Osteoblast (primary cell): ENCODE results near the gene MAD1L1. TPM values are rescaled to one million over a fixed set of nuclear protein-coding genes. Genes with fewer than 3 reads are reported as not detected.

ENCODE experiments used
- DNase-seq: peaks from one replicate; pipeline ENCODE4 v3.0.0; 2011; ENCODE audit warnings: low spot score, mixed read lengths; ENCODE audit not compliant: insufficient read length; ENCODE audit errors: missing footprints
- H2AFZ ChIP-seq: 2 replicates; pipeline ENCODE4 v1.6.0; 2011; ENCODE audit warnings: mild to moderate bottlenecking, low read length
- H3K27ac ChIP-seq: 2 replicates; pipeline ENCODE4 v1.5.1; 2011; ENCODE audit warnings: mild to moderate bottlenecking, low read depth, low read length, moderate library complexity
- H3K27me3 ChIP-seq: 2 replicates; pipeline ENCODE4 v1.6.0; 2012; ENCODE audit warnings: mild to moderate bottlenecking, control low read depth, inconsistent platforms, low read length, moderate library complexity; ENCODE audit not compliant: insufficient read depth
- H3K36me3 ChIP-seq: 2 replicates; pipeline ENCODE4 v1.5.1; 2011; ENCODE audit warnings: mild to moderate bottlenecking, low read length, control low read depth, moderate library complexity; ENCODE audit not compliant: insufficient read depth
- H3K4me1 ChIP-seq: 2 replicates; pipeline ENCODE4 v1.5.1; 2011; ENCODE audit warnings: mild to moderate bottlenecking, low read length, control low read depth, moderate library complexity; ENCODE audit not compliant: insufficient read depth
- H3K4me2 ChIP-seq: 2 replicates; pipeline ENCODE4 v1.6.0; 2011; ENCODE audit warnings: mild to moderate bottlenecking, low read length; ENCODE audit not compliant: insufficient read depth
- H3K4me3 ChIP-seq: fragments of 200-600 bp; sonication (generic); 3 replicates; pipeline ENCODE4 v1.5.1; 2012; ENCODE audit warnings: mild to moderate bottlenecking, low read length, inconsistent platforms; ENCODE audit not compliant: insufficient read depth
- H3K79me2 ChIP-seq: 2 replicates; pipeline ENCODE4 v1.6.0; 2012; ENCODE audit warnings: mild to moderate bottlenecking, low read length, control low read depth, inconsistent platforms; ENCODE audit not compliant: insufficient read depth
- H3K9me3 ChIP-seq: 2 replicates; pipeline ENCODE4 v1.5.1; 2011; ENCODE audit warnings: low read depth, low read length, control low read depth
- H4K20me1 ChIP-seq: 2 replicates; pipeline ENCODE4 v1.6.0; 2012; ENCODE audit warnings: mild to moderate bottlenecking, low read length, control low read depth; ENCODE audit not compliant: insufficient read depth
- total RNA-seq: library from RNA; depleted of rRNA; stranded (reverse); fragments of >200 nt; gene quantifications from 2 replicates; pipeline ENCODE4 v1.2.3, GENCODE V29; 2012
- TF ChIP-seq, protein P1 (sequence below): IDR thresholded peaks from 2 replicates; pipeline ENCODE4 v1.5.1; 2011; ENCODE audit warnings: mild to moderate bottlenecking, low read depth, low read length, moderate library complexity; ENCODE audit errors: extremely low read depth

Gene MAD1L1
- total RNA-seq, 1 donor: 66.2 TPM

DNA sequence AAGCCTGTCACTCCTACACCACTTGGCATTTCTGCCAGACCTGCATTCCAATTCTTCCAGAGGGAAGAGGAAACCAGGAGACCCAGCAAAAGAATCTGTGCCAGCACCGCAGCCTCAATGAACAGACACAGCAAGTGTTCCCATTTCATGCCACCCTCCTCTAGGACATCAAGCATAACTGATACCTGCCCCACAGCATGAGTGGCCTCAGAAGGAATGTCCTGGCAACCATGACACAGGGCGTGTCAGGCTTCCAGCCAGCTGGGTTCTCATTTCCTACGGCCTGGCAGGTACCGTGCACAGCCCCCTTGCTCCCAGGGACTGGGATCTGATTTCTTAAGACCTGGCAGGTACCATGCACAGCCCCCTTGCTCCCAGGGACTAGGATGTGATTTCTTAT is 7.8 kb downstream of the MAD1L1 start:
- Histone ChIP-seq H3K9me3 (no peaks in the 10 kb centered on the region), H3K27me3 (no peaks in the 10 kb centered on the region), H3K79me2 (peaks cover 31% of the 10 kb centered on the region), H4K20me1 (peaks cover 17% of the 10 kb centered on the region), H3K4me1 (no peaks in the 10 kb centered on the region), H3K27ac (no peak overlapping the region), H3K36me3 (peaks cover 32% of the 10 kb centered on the region), H3K4me2 (no peak overlapping the region), H2AFZ (no peak overlapping the region), H3K4me3 (no peak overlapping the region)
- TF ChIP-seq, protein P1, sequence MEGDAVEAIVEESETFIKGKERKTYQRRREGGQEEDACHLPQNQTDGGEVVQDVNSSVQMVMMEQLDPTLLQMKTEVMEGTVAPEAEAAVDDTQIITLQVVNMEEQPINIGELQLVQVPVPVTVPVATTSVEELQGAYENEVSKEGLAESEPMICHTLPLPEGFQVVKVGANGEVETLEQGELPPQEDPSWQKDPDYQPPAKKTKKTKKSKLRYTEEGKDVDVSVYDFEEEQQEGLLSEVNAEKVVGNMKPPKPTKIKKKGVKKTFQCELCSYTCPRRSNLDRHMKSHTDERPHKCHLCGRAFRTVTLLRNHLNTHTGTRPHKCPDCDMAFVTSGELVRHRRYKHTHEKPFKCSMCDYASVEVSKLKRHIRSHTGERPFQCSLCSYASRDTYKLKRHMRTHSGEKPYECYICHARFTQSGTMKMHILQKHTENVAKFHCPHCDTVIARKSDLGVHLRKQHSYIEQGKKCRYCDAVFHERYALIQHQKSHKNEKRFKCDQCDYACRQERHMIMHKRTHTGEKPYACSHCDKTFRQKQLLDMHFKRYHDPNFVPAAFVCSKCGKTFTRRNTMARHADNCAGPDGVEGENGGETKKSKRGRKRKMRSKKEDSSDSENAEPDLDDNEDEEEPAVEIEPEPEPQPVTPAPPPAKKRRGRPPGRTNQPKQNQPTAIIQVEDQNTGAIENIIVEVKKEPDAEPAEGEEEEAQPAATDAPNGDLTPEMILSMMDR: no peak
- DNase-seq: peak; percentile 51

GRCh38 chr7:2224491-2224928 is 8.2 kb downstream of the MAD1L1 start:
- Histone ChIP-seq H3K36me3 (peaks cover 32% of the 10 kb centered on the region), H2AFZ (no peak overlapping the region), H3K4me1 (no peaks in the 10 kb centered on the region), H4K20me1 (peaks cover 17% of the 10 kb centered on the region), H3K27me3 (no peaks in the 10 kb centered on the region), H3K27ac (no peak overlapping the region), H3K4me3 (no peak overlapping the region), H3K4me2 (no peak overlapping the region), H3K79me2 (peaks cover 27% of the 10 kb centered on the region), H3K9me3 (no peaks in the 10 kb centered on the region)
- peak; percentile 81 for DNase-seq
- TF ChIP-seq, protein P1: no peak

GRCh38 chr7:2223321-2223720 is 9.4 kb downstream of the MAD1L1 start:
- Histone ChIP-seq H3K9me3 (no peaks in the 10 kb centered on the region), H3K4me3 (no peak overlapping the region), H3K27me3 (no peaks in the 10 kb centered on the region), H4K20me1 (peaks cover 17% of the 10 kb centered on the region), H2AFZ (no peak overlapping the region), H3K4me1 (no peaks in the 10 kb centered on the region), H3K79me2 (peaks cover 21% of the 10 kb centered on the region), H3K27ac (no peak overlapping the region), H3K4me2 (no peak overlapping the region), H3K36me3 (peaks cover 28% of the 10 kb centered on the region)
- no peak for DNase-seq
- TF ChIP-seq, protein P1: no peak

DNA sequence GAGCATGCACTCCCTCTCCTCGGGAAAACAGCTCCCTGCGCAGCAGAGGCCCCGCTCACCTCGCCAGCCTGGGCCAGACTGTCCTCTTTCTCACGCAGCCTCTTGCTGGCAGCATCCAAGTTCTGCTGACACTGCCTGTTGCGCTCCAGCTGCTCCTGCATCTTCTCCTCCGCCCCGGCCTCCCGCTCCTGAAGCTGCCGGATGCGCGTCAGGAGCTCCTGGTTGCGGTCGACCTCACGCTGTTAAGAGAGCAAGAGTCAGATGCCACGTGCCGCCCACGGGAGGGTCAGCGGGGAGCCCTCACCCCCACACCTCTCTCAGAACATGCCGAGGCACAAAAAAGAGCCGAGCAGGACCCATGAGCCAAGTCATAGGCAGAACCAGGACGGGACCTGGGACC is 10.2 kb downstream of the MAD1L1 start:
- H3K36me3 ChIP-seq: peaks cover 30% of the 10 kb centered on the region
- no peaks in the 10 kb centered on the region for H3K27me3 ChIP-seq
- peaks cover 14% of the 10 kb centered on the region for H3K79me2 ChIP-seq
- H2AFZ ChIP-seq: no peak overlapping the region
- peaks cover 14% of the 10 kb centered on the region for H4K20me1 ChIP-seq
- no peaks in the 10 kb centered on the region for H3K9me3 ChIP-seq
- no peaks in the 10 kb centered on the region for H3K4me1 ChIP-seq
- H3K4me3 ChIP-seq: no peak overlapping the region
- TF ChIP-seq, protein P1: no peak
- no peak for DNase-seq
- H3K4me2 ChIP-seq: no peak overlapping the region
- H3K27ac ChIP-seq: no peak overlapping the region
